ENCODE data around the gene FXYD7. TPM values are rescaled to one million over a fixed set of nuclear protein-coding genes. Genes with fewer than 3 reads are reported as not detected.

FXYD7 gene
- total RNA-seq, 1 experiment from 2014 or later: 1.3 TPM

- H3K27me3 ChIP-seq (ENCODE audit: control insufficient read depth, insufficient read depth, low read length): no peaks in the 10 kb centered on the region; the same call in 1 of the 2 replicates
- H3K36me3 ChIP-seq (replicated peaks; ENCODE audit: control insufficient read depth, insufficient read depth, low read length): peaks cover 18% of the 10 kb centered on the region
- H3K4me3 ChIP-seq (ENCODE audit: insufficient read depth, low read depth, low read length): no peak overlapping the region
- DNase-seq: no peak
Measured at GRCh38 chr19:35155981-35156672, 13.1 kb downstream of the FXYD7 start.

GRCh38 chr19:35156673-35157014 lies 13.6 kb downstream of the FXYD7 start:
- no peaks in the 10 kb centered on the region; the same call in 1 of the 2 replicates for H3K27me3 ChIP-seq (ENCODE audit: control insufficient read depth, insufficient read depth, low read length)
- no peak overlapping the region for H3K4me3 ChIP-seq (ENCODE audit: insufficient read depth, low read depth, low read length)
- DNase-seq: no peak
- peaks cover 23% of the 10 kb centered on the region for H3K36me3 ChIP-seq (replicated peaks; ENCODE audit: control insufficient read depth, insufficient read depth, low read length)

- DNase-seq: no peak
- H3K36me3 ChIP-seq (replicated peaks; ENCODE audit: control insufficient read depth, insufficient read depth, low read length): peaks cover 27% of the 10 kb centered on the region
- no peaks in the 10 kb centered on the region; the same call in 1 of the 2 replicates for H3K27me3 ChIP-seq (ENCODE audit: control insufficient read depth, insufficient read depth, low read length)
- no peak overlapping the region for H3K4me3 ChIP-seq (ENCODE audit: insufficient read depth, low read depth, low read length)
Measured at GRCh38 chr19:35157431-35157830, 14.4 kb downstream of the FXYD7 start.

- Histone ChIP-seq H3K36me3 (replicated peaks; ENCODE audit: control insufficient read depth, insufficient read depth, low read length) (peaks cover 38% of the 10 kb centered on the region), H3K4me3 (ENCODE audit: insufficient read depth, low read depth, low read length) (no peak overlapping the region), H3K27me3 (ENCODE audit: control insufficient read depth, insufficient read depth, low read length) (no peaks in the 10 kb centered on the region)
- DNase-seq: no peak
Measured at GRCh38 chr19:35159606-35160005, 16.6 kb downstream of the FXYD7 start.

- Histone ChIP-seq H3K27me3 (ENCODE audit: control insufficient read depth, insufficient read depth, low read length) (no peaks in the 10 kb centered on the region), H3K36me3 (replicated peaks; ENCODE audit: control insufficient read depth, insufficient read depth, low read length) (peaks cover 43% of the 10 kb centered on the region), H3K4me3 (ENCODE audit: insufficient read depth, low read depth, low read length) (no peak overlapping the region)
- no peak for DNase-seq
Measured at GRCh38 chr19:35160629-35161433, 17.8 kb downstream of the FXYD7 start.

GRCh38 chr19:35161434-35161743 lies 18.3 kb downstream of the FXYD7 start:
- no peak overlapping the region for H3K4me3 ChIP-seq (ENCODE audit: insufficient read depth, low read depth, low read length)
- peaks cover 46% of the 10 kb centered on the region for H3K36me3 ChIP-seq (replicated peaks; ENCODE audit: control insufficient read depth, insufficient read depth, low read length)
- no peaks in the 10 kb centered on the region for H3K27me3 ChIP-seq (ENCODE audit: control insufficient read depth, insufficient read depth, low read length)
- no peak for DNase-seq

- Histone ChIP-seq H3K4me3 (ENCODE audit: insufficient read depth, low read depth, low read length) (no peak overlapping the region), H3K36me3 (replicated peaks; ENCODE audit: control insufficient read depth, insufficient read depth, low read length) (peaks cover 49% of the 10 kb centered on the region), H3K27me3 (ENCODE audit: control insufficient read depth, insufficient read depth, low read length) (no peaks in the 10 kb centered on the region)
- DNase-seq: no peak
Measured at GRCh38 chr19:35162471-35163326, 19.6 kb downstream of the FXYD7 start.

GRCh38 chr19:35164418-35164817 lies 21.4 kb downstream of the FXYD7 start:
- Histone ChIP-seq H3K27me3 (ENCODE audit: control insufficient read depth, insufficient read depth, low read length) (no peaks in the 10 kb centered on the region), H3K36me3 (replicated peaks; ENCODE audit: control insufficient read depth, insufficient read depth, low read length) (peaks cover 38% of the 10 kb centered on the region), H3K4me3 (ENCODE audit: insufficient read depth, low read depth, low read length) (no peak overlapping the region)
- no peak for DNase-seq

- DNase-seq: no peak
- Histone ChIP-seq H3K27me3 (ENCODE audit: control insufficient read depth, insufficient read depth, low read length) (no peaks in the 10 kb centered on the region), H3K36me3 (replicated peaks; ENCODE audit: control insufficient read depth, insufficient read depth, low read length) (peaks cover 37% of the 10 kb centered on the region), H3K4me3 (ENCODE audit: insufficient read depth, low read depth, low read length) (no peak overlapping the region)
Measured at GRCh38 chr19:35165200-35166058, 22.4 kb downstream of the FXYD7 start.

- H3K4me3 ChIP-seq (ENCODE audit: insufficient read depth, low read depth, low read length): no peak overlapping the region
- no peaks in the 10 kb centered on the region for H3K27me3 ChIP-seq (ENCODE audit: control insufficient read depth, insufficient read depth, low read length)
- peaks cover 33% of the 10 kb centered on the region for H3K36me3 ChIP-seq (replicated peaks; ENCODE audit: control insufficient read depth, insufficient read depth, low read length)
- no peak for DNase-seq
Measured at GRCh38 chr19:35166100-35167063, 23.3 kb downstream of the FXYD7 start.

GRCh38 chr19:35167251-35168119 lies 24.4 kb downstream of the FXYD7 start:
- peaks cover 27% of the 10 kb centered on the region for H3K36me3 ChIP-seq (replicated peaks; ENCODE audit: control insufficient read depth, insufficient read depth, low read length)
- DNase-seq: no peak
- H3K27me3 ChIP-seq (ENCODE audit: control insufficient read depth, insufficient read depth, low read length): no peaks in the 10 kb centered on the region
- no peak overlapping the region for H3K4me3 ChIP-seq (ENCODE audit: insufficient read depth, low read depth, low read length)

- Histone ChIP-seq H3K36me3 (replicated peaks; ENCODE audit: control insufficient read depth, insufficient read depth, low read length) (peaks cover 24% of the 10 kb centered on the region), H3K4me3 (ENCODE audit: insufficient read depth, low read depth, low read length) (no peak overlapping the region), H3K27me3 (ENCODE audit: control insufficient read depth, insufficient read depth, low read length) (no peaks in the 10 kb centered on the region)
- no peak for DNase-seq
Measured at GRCh38 chr19:35168196-35168595, 25.1 kb downstream of the FXYD7 start.
